T-helper 17 cell (primary cell): Measurements from ENCODE around the gene FXYD5. TPM values are rescaled to one million over a fixed set of nuclear protein-coding genes. Genes with fewer than 3 reads are reported as not detected.

ENCODE experiments used
- ATAC-seq: fragments of 150-1000 bp; cut with Tn5 transposase; 2 replicates; pipeline ENCODE4 v1.10.0; 2021; ENCODE audit warnings: mild to moderate bottlenecking, moderate library complexity
- DNase-seq, 3 donors: peaks; one replicate each; pipeline versions ENCODE4 v3.0.0 to v3.0.0-alpha.2; 2020 to 2021
- H3K9me3 ChIP-seq: one replicate; pipeline ENCODE4 v1.7.0; 2013; ENCODE audit warnings: low read length, mild to moderate bottlenecking; ENCODE audit not compliant: control insufficient read depth, poor library complexity, severe bottlenecking
- H3K27ac Mint-ChIP-seq: one replicate; pipeline ENCODE4 v1.8.0; 2022; ENCODE audit warnings: mild to moderate bottlenecking, moderate library complexity, mixed read lengths
- H3K27me3 Mint-ChIP-seq: one replicate; pipeline ENCODE4 v1.8.0; 2022; ENCODE audit warnings: mixed read lengths
- H3K36me3 Mint-ChIP-seq: one replicate; pipeline ENCODE4 v1.8.0; 2022; ENCODE audit warnings: low read depth, mixed read lengths
- H3K4me1 Mint-ChIP-seq: one replicate; pipeline ENCODE4 v1.8.0; 2022; ENCODE audit warnings: mild to moderate bottlenecking, mixed read lengths
- H3K4me3 Mint-ChIP-seq: one replicate; pipeline ENCODE4 v1.8.0; 2022; ENCODE audit warnings: mild to moderate bottlenecking, moderate library complexity, mixed read lengths
- total RNA-seq, 4 donors: library from RNA in 2 of 4; stranded (reverse) in 2 of 4; gene quantifications; one replicate each; pipeline ENCODE4 v1.2.3 and lab custom pipeline; 2022 to 2026

The FXYD5 gene
- total RNA-seq, 2 donors from 2014 or later: 533 to 557 TPM

GRCh38 chr19:35160629-35161433, 6.3 kb downstream of the FXYD5 start:
- no peak for DNase-seq
- Mint-ChIP-seq H3K4me3 (peak overlapping the region; percentile 21), H3K4me1 (peaks cover 30% of the 10 kb centered on the region), H3K36me3 (peaks cover 24% of the 10 kb centered on the region), H3K27me3 (no peaks in the 10 kb centered on the region), H3K27ac (peak overlapping the region; percentile 49)
- ATAC-seq: no peak
- H3K9me3 ChIP-seq: peaks cover 5% of the 10 kb centered on the region

- no peaks in the 10 kb centered on the region for H3K27me3 Mint-ChIP-seq
- H3K27ac Mint-ChIP-seq: no peak overlapping the region
- peaks cover 23% of the 10 kb centered on the region for H3K36me3 Mint-ChIP-seq
- ATAC-seq (no peak), DNase-seq (no peak)
- peaks cover 25% of the 10 kb centered on the region for H3K4me1 Mint-ChIP-seq
- H3K9me3 ChIP-seq: peaks cover 5% of the 10 kb centered on the region
- H3K4me3 Mint-ChIP-seq: no peak overlapping the region
These were observed 6.9 kb downstream of the FXYD5 start for GRCh38 chr19:35161434-35161743.

GRCh38 chr19:35162471-35163326, 8.2 kb downstream of the FXYD5 start:
- H3K4me3 Mint-ChIP-seq: no peak overlapping the region
- peak overlapping the region; percentile 32 for H3K27ac Mint-ChIP-seq
- ATAC-seq: no peak
- DNase-seq: no peak
- peaks cover 5% of the 10 kb centered on the region for H3K9me3 ChIP-seq
- H3K27me3 Mint-ChIP-seq: no peaks in the 10 kb centered on the region
- H3K36me3 Mint-ChIP-seq: peaks cover 24% of the 10 kb centered on the region
- peaks cover 27% of the 10 kb centered on the region for H3K4me1 Mint-ChIP-seq

GRCh38 chr19:35164418-35164817, 9.9 kb downstream of the FXYD5 start:
- Mint-ChIP-seq H3K27ac (peak overlapping the region; percentile 32), H3K27me3 (no peaks in the 10 kb centered on the region), H3K36me3 (peaks cover 24% of the 10 kb centered on the region), H3K4me3 (no peak overlapping the region), H3K4me1 (peaks cover 28% of the 10 kb centered on the region)
- H3K9me3 ChIP-seq: peaks cover 5% of the 10 kb centered on the region
- DNase-seq: no peak
- no peak for ATAC-seq

- H3K4me3 Mint-ChIP-seq: no peak overlapping the region
- no peak for ATAC-seq
- no peak for DNase-seq
- peaks cover 5% of the 10 kb centered on the region for H3K9me3 ChIP-seq
- peaks cover 23% of the 10 kb centered on the region for H3K36me3 Mint-ChIP-seq
- no peaks in the 10 kb centered on the region for H3K27me3 Mint-ChIP-seq
- H3K27ac Mint-ChIP-seq: peak overlapping the region; percentile 37
- H3K4me1 Mint-ChIP-seq: peaks cover 31% of the 10 kb centered on the region
These were observed 10.9 kb downstream of the FXYD5 start for GRCh38 chr19:35165200-35166058.

GRCh38 chr19:35166100-35167063, 11.8 kb downstream of the FXYD5 start:
- Mint-ChIP-seq H3K27ac (peak overlapping the region; percentile 94), H3K4me3 (peak overlapping the region; percentile 2), H3K4me1 (peaks cover 31% of the 10 kb centered on the region), H3K27me3 (no peaks in the 10 kb centered on the region), H3K36me3 (peaks cover 20% of the 10 kb centered on the region)
- DNase-seq: no peak
- peaks cover 5% of the 10 kb centered on the region for H3K9me3 ChIP-seq
- ATAC-seq: no peak

GRCh38 chr19:35167251-35168119, 12.9 kb downstream of the FXYD5 start:
- H3K9me3 ChIP-seq: no peaks in the 10 kb centered on the region
- Mint-ChIP-seq H3K4me1 (peaks cover 35% of the 10 kb centered on the region), H3K36me3 (peaks cover 15% of the 10 kb centered on the region), H3K4me3 (peak overlapping the region; percentile 45), H3K27me3 (no peaks in the 10 kb centered on the region), H3K27ac (peak overlapping the region; percentile 94)
- DNase-seq (no peak), ATAC-seq (peak; percentile 56)

- peaks cover 34% of the 10 kb centered on the region for H3K4me1 Mint-ChIP-seq
- peaks cover 13% of the 10 kb centered on the region for H3K36me3 Mint-ChIP-seq
- DNase-seq (no peak), ATAC-seq (no peak)
- H3K9me3 ChIP-seq: no peaks in the 10 kb centered on the region
- H3K4me3 Mint-ChIP-seq: peak overlapping the region; percentile 45
- H3K27me3 Mint-ChIP-seq: no peaks in the 10 kb centered on the region
- peak overlapping the region; percentile 94 for H3K27ac Mint-ChIP-seq
These were observed 13.7 kb downstream of the FXYD5 start for GRCh38 chr19:35168196-35168595.

GRCh38 chr19:35169221-35169995, 14.9 kb downstream of the FXYD5 start:
- DNase-seq: no peak
- Mint-ChIP-seq H3K27me3 (no peaks in the 10 kb centered on the region), H3K36me3 (peaks cover 7% of the 10 kb centered on the region), H3K4me3 (peak overlapping the region; percentile 68), H3K27ac (peak overlapping the region; percentile 94), H3K4me1 (peaks cover 36% of the 10 kb centered on the region)
- no peaks in the 10 kb centered on the region for H3K9me3 ChIP-seq
- peak; percentile 8 for ATAC-seq

GRCh38 chr19:35170359-35171061, 16.0 kb downstream of the FXYD5 start:
- Mint-ChIP-seq H3K4me1 (peaks cover 36% of the 10 kb centered on the region), H3K4me3 (no peak overlapping the region), H3K27ac (peak overlapping the region; percentile 94), H3K27me3 (no peaks in the 10 kb centered on the region), H3K36me3 (peaks cover 7% of the 10 kb centered on the region)
- ATAC-seq (no peak), DNase-seq (no peak)
- no peaks in the 10 kb centered on the region for H3K9me3 ChIP-seq
